Activated naive CD8-positive, alpha-beta T cell (primary cell): Measurements from ENCODE around the gene KCTD13.

Experiments used
- H3K27ac Mint-ChIP-seq: one replicate; pipeline ENCODE4 v1.8.0; 2021; ENCODE audit warnings: mixed read lengths
- H3K27me3 Mint-ChIP-seq: one replicate; pipeline ENCODE4 v1.8.0; 2021; ENCODE audit warnings: mixed read lengths
- H3K36me3 Mint-ChIP-seq: one replicate; pipeline ENCODE4 v1.8.0; 2021; ENCODE audit warnings: mixed read lengths
- H3K4me1 Mint-ChIP-seq: one replicate; pipeline ENCODE4 v1.8.0; 2021; ENCODE audit warnings: low read depth, mixed read lengths
- H3K4me3 Mint-ChIP-seq: one replicate; pipeline ENCODE4 v1.8.0; 2021; ENCODE audit warnings: mild to moderate bottlenecking, mixed read lengths
- H3K9me3 Mint-ChIP-seq: one replicate; pipeline ENCODE4 v1.8.0; 2021; ENCODE audit warnings: low read depth, mixed read lengths

KCTD13 gene

GRCh38 chr16:29903590-29903989 lies 22.4 kb downstream of the KCTD13 start:
- H3K27me3 Mint-ChIP-seq: peaks cover 1% of the 10 kb centered on the region
- no peaks in the 10 kb centered on the region for H3K9me3 Mint-ChIP-seq
- no peak overlapping the region for H3K27ac Mint-ChIP-seq
- no peak overlapping the region for H3K4me3 Mint-ChIP-seq
- H3K36me3 Mint-ChIP-seq: no peaks in the 10 kb centered on the region
- peaks cover 9% of the 10 kb centered on the region for H3K4me1 Mint-ChIP-seq

GRCh38 chr16:29901607-29901945 lies 24.4 kb downstream of the KCTD13 start:
- Mint-ChIP-seq H3K27ac (no peak overlapping the region), H3K4me3 (peak overlapping the region; percentile 51), H3K4me1 (peaks cover 9% of the 10 kb centered on the region), H3K9me3 (no peaks in the 10 kb centered on the region), H3K36me3 (peaks cover 2% of the 10 kb centered on the region), H3K27me3 (peaks cover 14% of the 10 kb centered on the region)

GRCh38 chr16:29900888-29901606 lies 25.0 kb downstream of the KCTD13 start:
- no peaks in the 10 kb centered on the region for H3K9me3 Mint-ChIP-seq
- peaks cover 14% of the 10 kb centered on the region for H3K27me3 Mint-ChIP-seq
- peaks cover 9% of the 10 kb centered on the region for H3K4me1 Mint-ChIP-seq
- H3K36me3 Mint-ChIP-seq: peaks cover 2% of the 10 kb centered on the region
- peak overlapping the region; percentile 84 for H3K4me3 Mint-ChIP-seq
- no peak overlapping the region for H3K27ac Mint-ChIP-seq

GRCh38 chr16:29900102-29900887 lies 25.7 kb downstream of the KCTD13 start, which contains the start of gene ASPHD1:
Gene ASPHD1 (plus strand): TSS chr16:29900488. CDS start chr16:29900972, 484 bp downstream.
- Mint-ChIP-seq H3K36me3 (peaks cover 2% of the 10 kb centered on the region), H3K9me3 (no peaks in the 10 kb centered on the region), H3K27ac (no peak within 1 kb of the TSS), H3K4me3 (peak within 1 kb of the TSS; percentile 84), H3K4me1 (peaks cover 9% of the 10 kb centered on the region), H3K27me3 (peaks cover 16% of the 10 kb centered on the region)

DNA sequence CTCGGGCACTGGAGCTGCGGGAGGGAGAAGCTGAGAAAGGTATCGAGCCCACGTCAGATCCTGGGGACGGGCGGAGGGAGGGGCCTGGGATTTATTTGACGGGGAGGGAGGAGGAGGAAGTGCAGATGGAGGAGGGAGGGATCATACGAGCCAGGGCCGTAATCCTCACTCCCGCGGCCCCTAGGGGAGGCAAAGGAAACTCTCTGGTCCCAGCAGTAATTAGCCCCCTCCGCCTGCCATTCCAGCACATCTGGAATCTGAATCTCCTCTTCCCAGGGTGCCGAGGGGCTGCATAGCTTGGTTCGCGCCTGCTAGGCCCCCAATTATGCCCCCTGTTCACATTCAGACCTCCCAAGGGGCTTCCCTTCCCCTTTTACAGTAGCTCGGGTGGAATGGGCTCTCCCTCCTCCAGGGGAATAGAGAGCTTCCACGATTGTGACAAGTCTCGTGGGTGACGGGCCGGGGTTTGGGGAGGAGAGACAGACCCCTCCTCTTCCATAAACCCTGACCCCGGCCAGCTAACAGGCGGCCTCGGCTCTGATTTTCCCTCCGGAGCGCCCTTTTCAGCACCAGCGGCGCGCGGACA lies 26.4 kb downstream of the KCTD13 start, which contains the start of gene SEZ6L2:
Gene SEZ6L2 (minus strand): TSS at position 35 of the 586 bp plus-strand sequence. CDS start 531 bp downstream, outside the sequence.
- H3K27ac Mint-ChIP-seq: no peak within 1 kb of the TSS
- peaks cover 16% of the 10 kb centered on the region for H3K27me3 Mint-ChIP-seq
- H3K4me1 Mint-ChIP-seq: peaks cover 9% of the 10 kb centered on the region
- peaks cover 2% of the 10 kb centered on the region for H3K36me3 Mint-ChIP-seq
- peak within 1 kb of the TSS; percentile 84 for H3K4me3 Mint-ChIP-seq
- H3K9me3 Mint-ChIP-seq: no peaks in the 10 kb centered on the region

GRCh38 chr16:29898804-29899515 lies 27.1 kb downstream of the KCTD13 start:
- Mint-ChIP-seq H3K4me1 (peaks cover 9% of the 10 kb centered on the region), H3K4me3 (no peak overlapping the region), H3K27ac (no peak overlapping the region), H3K27me3 (peaks cover 19% of the 10 kb centered on the region), H3K9me3 (no peaks in the 10 kb centered on the region), H3K36me3 (peaks cover 2% of the 10 kb centered on the region)

GRCh38 chr16:29898135-29898803 lies 27.8 kb downstream of the KCTD13 start:
- H3K36me3 Mint-ChIP-seq: peaks cover 2% of the 10 kb centered on the region
- no peak overlapping the region for H3K27ac Mint-ChIP-seq
- H3K9me3 Mint-ChIP-seq: no peaks in the 10 kb centered on the region
- H3K4me3 Mint-ChIP-seq: no peak overlapping the region
- peaks cover 19% of the 10 kb centered on the region for H3K27me3 Mint-ChIP-seq
- peaks cover 7% of the 10 kb centered on the region for H3K4me1 Mint-ChIP-seq

GRCh38 chr16:29897333-29897732 lies 28.7 kb downstream of the KCTD13 start:
- no peaks in the 10 kb centered on the region for H3K9me3 Mint-ChIP-seq
- H3K36me3 Mint-ChIP-seq: peaks cover 2% of the 10 kb centered on the region
- no peak overlapping the region for H3K27ac Mint-ChIP-seq
- peaks cover 7% of the 10 kb centered on the region for H3K4me1 Mint-ChIP-seq
- H3K27me3 Mint-ChIP-seq: peaks cover 19% of the 10 kb centered on the region
- no peak overlapping the region for H3K4me3 Mint-ChIP-seq

- Mint-ChIP-seq H3K4me3 (no peak overlapping the region), H3K9me3 (no peaks in the 10 kb centered on the region), H3K36me3 (peaks cover 2% of the 10 kb centered on the region), H3K27ac (no peak overlapping the region), H3K27me3 (peaks cover 19% of the 10 kb centered on the region), H3K4me1 (peaks cover 7% of the 10 kb centered on the region)
Observed at GRCh38 chr16:29896841-29897240, 29.2 kb downstream of the KCTD13 start.

DNA sequence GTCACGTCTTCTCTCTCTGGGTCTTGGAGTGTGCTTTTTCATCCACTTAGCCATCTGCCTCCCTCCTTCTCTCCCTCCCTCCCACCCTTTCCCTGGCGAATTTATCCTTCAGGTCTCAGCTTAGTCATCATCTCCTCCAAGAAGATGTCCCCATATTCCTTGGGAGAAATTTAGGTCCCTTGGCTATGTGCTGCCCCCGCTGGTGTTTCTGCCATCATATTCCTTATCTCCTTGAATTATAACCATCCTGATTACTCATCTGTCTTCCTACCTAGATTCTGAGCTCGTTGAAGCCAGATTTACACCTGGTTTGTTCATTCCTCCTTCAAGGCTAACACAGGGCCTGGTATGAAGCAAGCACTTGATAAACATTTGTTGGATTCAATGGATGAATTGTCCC lies 31.7 kb downstream of the KCTD13 start:
- Mint-ChIP-seq H3K27me3 (peaks cover 19% of the 10 kb centered on the region), H3K36me3 (peaks cover 2% of the 10 kb centered on the region), H3K9me3 (no peaks in the 10 kb centered on the region), H3K4me1 (no peaks in the 10 kb centered on the region), H3K4me3 (no peak overlapping the region), H3K27ac (no peak overlapping the region)

GRCh38 chr16:29893553-29893952 lies 32.5 kb downstream of the KCTD13 start:
- Mint-ChIP-seq H3K4me3 (no peak overlapping the region), H3K27ac (no peak overlapping the region), H3K36me3 (peaks cover 2% of the 10 kb centered on the region), H3K9me3 (no peaks in the 10 kb centered on the region), H3K27me3 (peaks cover 17% of the 10 kb centered on the region), H3K4me1 (no peaks in the 10 kb centered on the region)

GRCh38 chr16:29892458-29892813 lies 33.6 kb downstream of the KCTD13 start:
- Mint-ChIP-seq H3K9me3 (no peaks in the 10 kb centered on the region), H3K27me3 (peaks cover 9% of the 10 kb centered on the region), H3K36me3 (peaks cover 2% of the 10 kb centered on the region), H3K4me1 (no peaks in the 10 kb centered on the region), H3K27ac (no peak overlapping the region), H3K4me3 (no peak overlapping the region)

DNA sequence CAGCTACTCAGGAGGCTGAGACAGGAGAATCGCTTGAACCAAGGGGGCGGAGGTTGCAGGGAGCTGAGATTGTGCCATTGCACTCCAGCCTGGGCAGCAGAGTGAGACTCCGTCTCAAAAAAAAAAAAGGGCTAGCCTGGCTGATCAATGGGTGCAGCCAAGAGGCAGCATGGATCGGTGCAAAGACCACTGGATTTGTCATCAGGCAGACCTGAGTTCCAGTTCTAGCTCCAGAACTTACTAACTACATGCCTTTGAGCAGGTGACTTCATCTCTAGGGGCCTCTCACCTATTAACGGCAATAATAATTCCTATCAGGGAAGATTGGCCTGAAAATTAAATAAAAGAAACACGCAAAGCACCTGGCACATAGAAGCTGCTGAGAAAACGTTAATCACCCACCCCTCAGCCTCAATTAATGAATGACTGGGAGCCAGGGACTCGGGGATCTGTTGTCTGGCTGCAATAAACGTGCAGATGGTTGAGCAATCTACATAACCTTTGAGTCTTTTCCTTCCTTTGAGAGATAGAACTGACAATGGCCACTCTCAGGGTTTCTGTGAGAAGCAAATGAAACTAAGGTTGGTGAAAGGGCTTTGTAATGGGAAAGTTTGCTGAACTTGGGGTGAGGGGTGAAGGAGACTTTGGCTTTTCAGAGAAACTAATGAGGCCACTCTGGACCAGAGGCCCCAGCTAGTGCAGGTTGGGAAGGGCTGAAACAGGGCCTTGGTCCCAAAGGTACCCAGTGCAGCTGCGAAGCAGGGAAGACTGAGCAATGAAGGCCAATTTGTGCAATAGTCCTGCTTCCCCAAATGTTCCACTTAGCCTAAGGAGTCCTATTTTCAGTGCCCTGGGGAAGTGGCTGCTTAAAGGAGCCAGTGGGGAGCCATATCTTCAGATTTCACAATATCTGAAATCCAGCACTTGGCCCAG lies 34.2 kb downstream of the KCTD13 start:
- H3K4me3 Mint-ChIP-seq: no peak overlapping the region
- H3K4me1 Mint-ChIP-seq: no peaks in the 10 kb centered on the region
- no peaks in the 10 kb centered on the region for H3K9me3 Mint-ChIP-seq
- peaks cover 5% of the 10 kb centered on the region for H3K27me3 Mint-ChIP-seq
- H3K27ac Mint-ChIP-seq: no peak overlapping the region
- H3K36me3 Mint-ChIP-seq: no peaks in the 10 kb centered on the region
